GM12878 (cell line): ENCODE results near the gene MED13L. TPM values are rescaled to one million over a fixed set of nuclear protein-coding genes. Genes with fewer than 3 reads are reported as not detected.

Experiments used
- ATAC-seq: fragments of 200-7000 bp; cut with Tn5 transposase; 3 replicates; pipeline ENCODE4 v1.9.1; 2020; ENCODE audit warnings: mild to moderate bottlenecking, moderate library complexity
- BruUV-seq: library from RNA; stranded (reverse); fragments of 400-500 nt; replicated peaks from 2 replicates; lab custom pipeline; 2021; lab: Mats Ljungman, UMichigan
- CTCF ChIA-PET: fragments of 300-600 bp; sonication (Branson Sonifier 250); formaldehyde crosslinking; extraction: SDS; loops from one replicate; lab custom pipeline; 2021; ENCODE audit warnings: inconsistent platforms; lab: Yijun Ruan, JAX
- POLR2A ChIA-PET: fragments of 350-600 bp; formaldehyde crosslinking; extraction: SDS; loops from one replicate; lab custom pipeline; 2021; ENCODE audit warnings: inconsistent platforms; lab: Charles Lee
- RAD21 ChIA-PET: fragments of 300-600 bp; sonication (Branson Sonifier 250); formaldehyde crosslinking; loops from one replicate; lab custom pipeline; 2023; ENCODE audit warnings: antibody characterized with exemption; ENCODE audit not compliant: unreplicated experiment; lab: Charles Lee
- SMC1A ChIA-PET: fragments of 300-600 bp; sonication (Branson Sonifier 250); formaldehyde crosslinking; loops from one replicate; lab custom pipeline; 2023; ENCODE audit not compliant: unreplicated experiment, uncharacterized antibody; lab: Charles Lee
- DNase-seq: peaks from one replicate; pipeline ENCODE4 v3.0.0-alpha.2; 2011; ENCODE audit warnings: low read depth, low spot score
- FAIRE-seq: peaks from 3 replicates; lab custom pipeline; 2011; peaks lifted over from hg19 to GRCh38; lab: Jason Lieb, UNC
- H2AFZ ChIP-seq: 2 replicates; pipeline ENCODE4 v1.6.0; 2011; ENCODE audit warnings: low read depth, low read length, control low read depth; ENCODE audit not compliant: control insufficient read depth
- H3K27ac ChIP-seq: 2 replicates; pipeline ENCODE4 v1.5.1; 2011; ENCODE audit warnings: control low read depth; ENCODE audit not compliant: control insufficient read depth, insufficient read depth
- H3K27me3 ChIP-seq, 2 experiments: replicated peaks in 1 of 2; 2 replicates each; pipeline versions ENCODE4 v1.6.0 to v1.6.1; 2011; ENCODE audit warnings: low read length in 1 of 2; ENCODE audit not compliant: control insufficient read depth in 2 of 2, insufficient read depth in 2 of 2
- H3K36me3 ChIP-seq, 2 experiments: 2 replicates each; pipeline ENCODE4 v1.5.1; 2011; ENCODE audit warnings: low read length in 1 of 2; ENCODE audit not compliant: control insufficient read depth in 2 of 2, insufficient read depth in 2 of 2
- H3K4me1 ChIP-seq: 2 replicates; pipeline ENCODE4 v1.6.1; 2011; ENCODE audit warnings: mild to moderate bottlenecking, low read length, moderate library complexity, mixed read lengths; ENCODE audit not compliant: control insufficient read depth, insufficient read depth
- H3K4me2 ChIP-seq: 2 replicates; pipeline ENCODE4 v1.6.0; 2011; ENCODE audit warnings: control low read depth; ENCODE audit not compliant: control insufficient read depth, insufficient read depth
- H3K4me3 ChIP-seq: fragments of 200-600 bp; sonication (generic); 2 replicates; pipeline ENCODE4 v1.5.1; 2016
- H3K79me2 ChIP-seq: 2 replicates; pipeline ENCODE4 v1.6.0; 2011; ENCODE audit warnings: low read length; ENCODE audit not compliant: control insufficient read depth, insufficient read depth
- H3K9ac ChIP-seq: 2 replicates; pipeline ENCODE4 v1.8.0; 2011; ENCODE audit warnings: low read length, control low read depth, mixed read lengths; ENCODE audit not compliant: control insufficient read depth, insufficient read depth
- H3K9me3 ChIP-seq: replicated peaks from 3 replicates; pipeline ENCODE4 v1.5.1; 2011; ENCODE audit warnings: mild to moderate bottlenecking, low read length; ENCODE audit not compliant: control insufficient read depth, insufficient read depth
- H4K20me1 ChIP-seq: 2 replicates; pipeline ENCODE4 v1.6.0; 2011; ENCODE audit not compliant: control insufficient read depth, insufficient read depth
- CBX3 ChIP-seq: fragments of 200-600 bp; sonication (generic); IDR thresholded peaks from 2 replicates; pipeline ENCODE4 v1.6.1; 2016; ENCODE audit warnings: low read depth, borderline replicate concordance
- HDAC2 ChIP-seq: fragments of 200-600 bp; sonication (generic); IDR thresholded peaks from 2 replicates; pipeline ENCODE4 v1.6.1; 2017
- PBX3 ChIP-seq: IDR thresholded peaks from 2 replicates; pipeline ENCODE4 v1.6.1; 2011; ENCODE audit warnings: mild to moderate bottlenecking, low read depth, low read length, moderate library complexity; ENCODE audit not compliant: insufficient replicate concordance
- PKNOX1 ChIP-seq: fragments of 450-650 bp; IDR thresholded peaks from 2 replicates; pipeline ENCODE4 v1.6.1; 2016; ENCODE audit warnings: mild to moderate bottlenecking
- SIX5 ChIP-seq: IDR thresholded peaks from 2 replicates; pipeline ENCODE4 v1.6.1; 2011; ENCODE audit warnings: mild to moderate bottlenecking, low read depth, low read length, moderate library complexity; ENCODE audit not compliant: severe bottlenecking
- SREBF1 ChIP-seq: IDR thresholded peaks from 2 replicates; pipeline ENCODE4 v1.6.1; 2012; ENCODE audit warnings: mild to moderate bottlenecking, low read length
- ZNF207 ChIP-seq: fragments of 450-650 bp; IDR thresholded peaks from 2 replicates; pipeline ENCODE4 v1.6.1; 2014; ENCODE audit warnings: antibody characterized with exemption, mild to moderate bottlenecking, borderline replicate concordance
- WGBS: methylation state at CpG from one replicate; pipeline ENCODE4 v1.1.6; 2016; ENCODE audit warnings: low lambda C conversion rate; ENCODE audit not compliant: insufficient replicate concordance, insufficient coverage; ENCODE audit errors: missing lambda C conversion rate; 5-methylcytosine and 5-hydroxymethylcytosine counted together
- in situ Hi-C: fragments of 300-500 bp; cut with MboI; formaldehyde crosslinking; loops from 9 replicates; pipeline ENCODE4 v1.14.3; 2018; ENCODE audit warnings: mixed read lengths
- intact Hi-C: fragments of 100-400 bp; cut with micrococcal nuclease; formaldehyde crosslinking; loops from one replicate; pipeline ENCODE4 v1.14.2; 2022; ENCODE audit not compliant: unreplicated experiment
- polyA plus RNA-seq, 11 experiments: library from polyadenylated mRNA; depleted of rRNA in 4 of 11; unstranded in 6 of 11; stranded (reverse) in 5 of 11; fragments of >200 nt; fragmentation: Nextera tagmentation in 4 of 11; fragmentation: Illumina TruSeq in 1 of 11; extraction: Ambion mirVana in 4 of 11; extraction: Trizol in 1 of 11; gene quantifications; 1 replicate in 1 of 11; 2 replicates in 10 of 11; pipeline versions ENCODE4 v1.2.1 to v1.2.3, GENCODE V29; 2011 to 2016; ENCODE audit warnings: inconsistent platforms in 2 of 11, missing spikeins in 2 of 11, low read depth in 1 of 11
- total RNA-seq, 4 experiments: library from RNA; depleted of rRNA in 3 of 4; stranded (reverse); fragments of >200 nt in 3 of 4; fragmentation: Illumina TruSeq in 1 of 4; extraction: Trizol in 1 of 4; gene quantifications; 2 replicates each; pipeline versions ENCODE4 v1.2.1 to v1.2.3, GENCODE V29; 2013 to 2021

MED13L gene
- total and polyA plus RNA-seq, 10 of the 15 experiments (the other 5 are each of a cell fraction or from before 2014, with no cell fraction given): 3.7 to 30.1 (median 9.1) TPM

DNA sequence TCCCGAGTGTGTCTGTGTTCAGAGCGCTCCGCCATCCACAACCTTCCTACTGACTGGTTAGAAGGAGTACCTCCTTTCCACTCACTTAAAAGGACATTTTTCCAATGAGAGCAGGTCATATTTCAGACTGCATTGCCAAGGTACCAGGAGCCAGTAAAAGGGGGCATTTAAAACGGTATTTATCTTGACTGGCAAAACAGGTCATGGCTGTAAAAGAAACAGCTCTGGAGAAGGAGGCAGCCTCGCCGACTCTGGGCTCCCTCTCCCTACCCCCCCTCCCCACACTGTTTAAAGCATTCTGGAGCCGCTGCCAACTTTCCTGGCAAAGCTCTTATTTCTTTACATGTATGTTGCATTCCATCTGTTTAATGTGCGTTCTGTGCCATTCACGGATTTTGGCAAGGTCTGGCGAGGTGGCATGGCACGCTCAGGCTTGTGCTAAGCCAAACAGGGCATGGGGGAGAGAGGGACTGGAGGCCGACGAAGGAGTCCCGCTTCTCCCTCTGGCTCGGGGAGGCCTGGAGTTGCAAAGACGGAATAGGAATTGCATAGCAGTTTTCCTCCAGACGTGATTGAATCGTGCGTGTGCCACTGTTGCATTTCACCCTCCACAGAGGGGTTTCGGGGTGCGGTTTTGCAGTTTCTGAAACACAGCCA, 41.2 kb upstream of the MED13L start:
- WGBS: 72% methylated on average over 21 of the region's 21 CpGs
- Histone ChIP-seq H3K9me3 (no peaks in the 10 kb centered on the region; the same call in 2 of the 3 replicates), H3K27ac (no peak overlapping the region), H3K4me2 (no peak overlapping the region), H4K20me1 (no peaks in the 10 kb centered on the region), H3K4me3 (no peak overlapping the region), H3K9ac (no peak overlapping the region), H3K27me3 (peaks cover 0 to 2% of the 10 kb centered on the region in 2 experiments; a peak in 3 of 4 replicates), H2AFZ (no peak overlapping the region), H3K4me1 (peaks cover 12% of the 10 kb centered on the region), H3K36me3 (no peaks in the 10 kb centered on the region), H3K79me2 (no peaks in the 10 kb centered on the region)
- ATAC-seq: no peak
- intact Hi-C loops: no loop called here
- ChIA-PET RAD21 (no interaction called here), SMC1A (no interaction called here), CTCF (no interaction called here), POLR2A (no interaction called here)
- in situ Hi-C loops: no loop called here
- no peak for TF ChIP-seq PBX3
- TF ChIP-seq HDAC2: no peak
- no peak for TF ChIP-seq CBX3
- no peak for TF ChIP-seq ZNF207
- no peak for TF ChIP-seq PKNOX1
- no peak for TF ChIP-seq SIX5
- no peak for TF ChIP-seq SREBF1
- no TSS peak for BruUV-seq
- FAIRE-seq: no peak
- DNase-seq: no peak
